Liver (tissue), 9 donors: ENCODE measurements around the gene MITD1. TPM values are rescaled to one million over a fixed set of nuclear protein-coding genes. Genes with fewer than 3 reads are reported as not detected.
A peak's percentile ranks its signal among the peaks of the same experiment; 100 is the strongest.

ENCODE experiments used
- DNase-seq: peaks from one replicate; pipeline ENCODE4 v3.0.0-alpha.2; 2017; ENCODE audit warnings: low spot score
- H3K27ac ChIP-seq, 2 donors: one replicate each; pipeline ENCODE4 v1.7.0; 2013; ENCODE audit warnings: inconsistent platforms in 2 of 2, low read length in 2 of 2, control low read depth in 1 of 2, low read depth in 1 of 2, mild to moderate bottlenecking in 1 of 2
- H3K27me3 ChIP-seq, 4 donors: one replicate each; pipeline versions ENCODE4 v1.6.1 to v1.7.0; 2013; ENCODE audit warnings: low read length in 3 of 4, inconsistent platforms in 1 of 4, mild to moderate bottlenecking in 1 of 4, moderate library complexity in 1 of 4; ENCODE audit not compliant: control insufficient read depth in 4 of 4, insufficient read depth in 4 of 4
- H3K36me3 ChIP-seq, 4 donors: one replicate each; pipeline versions ENCODE4 v1.6.1 to v1.7.0; 2013; ENCODE audit warnings: low read length in 3 of 4, mild to moderate bottlenecking in 3 of 4, low read depth in 1 of 4, moderate library complexity in 1 of 4; ENCODE audit not compliant: control insufficient read depth in 4 of 4, insufficient read depth in 3 of 4
- H3K4me1 ChIP-seq, 4 donors: one replicate each; pipeline versions ENCODE4 v1.6.1 to v1.7.0; 2013; ENCODE audit warnings: low read length in 3 of 4, mild to moderate bottlenecking in 3 of 4, moderate library complexity in 1 of 4; ENCODE audit not compliant: control insufficient read depth in 4 of 4, insufficient read depth in 4 of 4
- H3K4me3 ChIP-seq, 3 donors: one replicate each; pipeline versions ENCODE4 v1.6.1 to v1.7.0; 2013; ENCODE audit warnings: low read length in 3 of 3, control low read depth in 1 of 3, low read depth in 1 of 3, mild to moderate bottlenecking in 1 of 3
- H3K9ac ChIP-seq, 2 donors: one replicate each; pipeline ENCODE4 v1.7.0; 2013; ENCODE audit warnings: low read length in 2 of 2, mild to moderate bottlenecking in 2 of 2, moderate library complexity in 2 of 2, control low read depth in 1 of 2, low read depth in 1 of 2
- H3K9me3 ChIP-seq, 4 donors: one replicate each; pipeline versions ENCODE4 v1.6.1 to v1.7.0; 2013; ENCODE audit warnings: low read length in 3 of 4; ENCODE audit not compliant: control insufficient read depth in 4 of 4
- CTCF ChIP-seq: fragments of 150-350 bp; IDR thresholded peaks from 2 replicates; pipeline ENCODE4 v1.5.1; 2017; ENCODE audit warnings: improper control_type of control experiment, low read depth, low read length; ENCODE audit not compliant: missing input control
- GABPA ChIP-seq, 2 donors: IDR thresholded peaks in 1 of 2; conservative IDR thresholded peaks in 1 of 2; 2 replicates each; pipeline ENCODE4 v1.6.1; 2016; ENCODE audit warnings: antibody characterized with exemption in 2 of 2, mild to moderate bottlenecking in 1 of 2, moderate library complexity in 1 of 2
- MAX ChIP-seq: IDR thresholded peaks from 2 replicates; pipeline ENCODE4 v1.6.1; 2016; ENCODE audit warnings: antibody characterized with exemption
- RAD21 ChIP-seq, 2 donors: IDR thresholded peaks; 2 replicates each; pipeline ENCODE4 v1.6.1; 2016; ENCODE audit warnings: antibody characterized with exemption in 2 of 2, mild to moderate bottlenecking in 2 of 2
- REST ChIP-seq: IDR thresholded peaks from 2 replicates; pipeline ENCODE4 v1.6.1; 2016; ENCODE audit warnings: antibody characterized with exemption, mild to moderate bottlenecking
- RXRA ChIP-seq, 2 donors: IDR thresholded peaks; 2 replicates each; pipeline ENCODE4 v1.6.1; 2017 to 2018; ENCODE audit warnings: antibody characterized with exemption in 2 of 2, mild to moderate bottlenecking in 1 of 2
- SP1 ChIP-seq: IDR thresholded peaks from 2 replicates; pipeline ENCODE4 v1.6.1; 2018; ENCODE audit warnings: antibody characterized with exemption, mild to moderate bottlenecking
- TAF1 ChIP-seq: conservative IDR thresholded peaks from 2 replicates; pipeline ENCODE4 v1.6.1; 2016; ENCODE audit warnings: antibody characterized with exemption, mild to moderate bottlenecking
- YY1 ChIP-seq: IDR thresholded peaks from 2 replicates; pipeline ENCODE4 v1.6.1; 2016; ENCODE audit warnings: antibody characterized with exemption, mild to moderate bottlenecking
- WGBS: extraction: QIAGEN DNeasy Blood & Tissue Kit; methylation state at CpG from one replicate; pipeline ENCODE4 v1.1.7; 2013; 5-methylcytosine and 5-hydroxymethylcytosine counted together
- polyA plus RNA-seq, 2 donors: library from polyadenylated mRNA; stranded (reverse) in 1 of 2; unstranded in 1 of 2; fragments of 200-250 nt in 1 of 2; fragments of >200 nt in 1 of 2; fragmentation: Nextera tagmentation in 1 of 2; extraction: Ambion mirVana in 1 of 2; gene quantifications; one replicate each; pipeline versions ENCODE4 v1.2.1 to v1.2.3, GENCODE V29; 2013 to 2015
- total RNA-seq, 2 donors: library from RNA; depleted of rRNA; stranded (reverse); fragments of >200 nt; gene quantifications; one replicate each; pipeline ENCODE4 v1.2.3, GENCODE V29; 2014
- TF ChIP-seq, protein P1 (sequence below): IDR thresholded peaks from 2 replicates; pipeline ENCODE4 v1.6.1; 2016; ENCODE audit warnings: antibody characterized with exemption
- donor health status: healthy.
- donor health status: healthy.
- donor health status: healthy.
- donor health status: healthy.
- donor health status: healthy.

Gene MITD1
- total and polyA plus RNA-seq, 4 donors, result 7.8 to 17.5 (median 13.0) TPM

- Histone ChIP-seq H3K27me3 (no peaks in the 10 kb centered on the region), H3K27ac (no peak overlapping the region), H3K36me3 (no peaks in the 10 kb centered on the region), H3K9me3 (no peaks in the 10 kb centered on the region), H3K9ac (no peak overlapping the region), H3K4me3 (no peak overlapping the region), H3K4me1 (no peaks in the 10 kb centered on the region)
- no peak for DNase-seq
- TF ChIP-seq RXRA (IDR thresholded peaks at IDR 0.05), result no peak
- no peak for TF ChIP-seq CTCF
- TF ChIP-seq GABPA (IDR thresholded peaks at IDR 0.05 in 1 of 2, conservative IDR thresholded peaks at IDR 0.05 in 1 of 2), result no peak
- TF ChIP-seq SP1, result no peak
- WGBS, result 98% methylated on average over 2 of the region's 2 CpGs
Observed at GRCh38 chr2:99216096-99216495, 35.2 kb upstream of the MITD1 start.

DNA sequence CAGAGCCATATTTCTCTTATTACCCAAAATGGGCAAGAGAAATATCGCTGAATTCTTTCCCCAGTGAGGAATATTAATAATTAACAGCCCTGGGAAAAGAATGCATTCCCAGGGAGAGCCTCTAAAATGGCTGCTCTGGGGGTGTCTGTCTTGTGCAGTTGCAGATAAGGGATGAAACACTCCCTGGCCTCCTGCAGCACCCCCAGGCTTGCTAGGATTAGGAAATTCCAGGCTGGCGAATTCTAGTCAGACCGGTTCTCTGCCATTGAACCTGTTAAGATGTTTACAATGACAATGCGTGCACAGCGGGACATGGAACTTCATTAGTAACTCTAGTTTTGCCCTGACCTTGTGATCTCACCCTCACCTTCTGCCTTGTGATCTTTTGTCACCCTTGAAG lies 24.6 kb upstream of the MITD1 start:
- Histone ChIP-seq H3K36me3 (no peaks in the 10 kb centered on the region), H3K27me3 (no peaks in the 10 kb centered on the region), H3K9ac (no peak overlapping the region), H3K9me3 (no peaks in the 10 kb centered on the region), H3K27ac (no peak overlapping the region), H3K4me1 (no peaks in the 10 kb centered on the region), H3K4me3 (no peak overlapping the region)
- no peak for DNase-seq
- no peak for TF ChIP-seq TAF1
- no peak for TF ChIP-seq YY1
- TF ChIP-seq MAX, result no peak
- TF ChIP-seq, protein P1, sequence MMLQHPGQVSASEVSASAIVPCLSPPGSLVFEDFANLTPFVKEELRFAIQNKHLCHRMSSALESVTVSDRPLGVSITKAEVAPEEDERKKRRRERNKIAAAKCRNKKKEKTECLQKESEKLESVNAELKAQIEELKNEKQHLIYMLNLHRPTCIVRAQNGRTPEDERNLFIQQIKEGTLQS, result no peak
- no peak for TF ChIP-seq GABPA (IDR thresholded peaks at IDR 0.05 in 1 of 2, conservative IDR thresholded peaks at IDR 0.05 in 1 of 2)
- no peak for TF ChIP-seq RAD21 (IDR thresholded peaks at IDR 0.05)
- TF ChIP-seq REST, result no peak
- WGBS, result 88% methylated on average over 5 of the region's 5 CpGs

DNA sequence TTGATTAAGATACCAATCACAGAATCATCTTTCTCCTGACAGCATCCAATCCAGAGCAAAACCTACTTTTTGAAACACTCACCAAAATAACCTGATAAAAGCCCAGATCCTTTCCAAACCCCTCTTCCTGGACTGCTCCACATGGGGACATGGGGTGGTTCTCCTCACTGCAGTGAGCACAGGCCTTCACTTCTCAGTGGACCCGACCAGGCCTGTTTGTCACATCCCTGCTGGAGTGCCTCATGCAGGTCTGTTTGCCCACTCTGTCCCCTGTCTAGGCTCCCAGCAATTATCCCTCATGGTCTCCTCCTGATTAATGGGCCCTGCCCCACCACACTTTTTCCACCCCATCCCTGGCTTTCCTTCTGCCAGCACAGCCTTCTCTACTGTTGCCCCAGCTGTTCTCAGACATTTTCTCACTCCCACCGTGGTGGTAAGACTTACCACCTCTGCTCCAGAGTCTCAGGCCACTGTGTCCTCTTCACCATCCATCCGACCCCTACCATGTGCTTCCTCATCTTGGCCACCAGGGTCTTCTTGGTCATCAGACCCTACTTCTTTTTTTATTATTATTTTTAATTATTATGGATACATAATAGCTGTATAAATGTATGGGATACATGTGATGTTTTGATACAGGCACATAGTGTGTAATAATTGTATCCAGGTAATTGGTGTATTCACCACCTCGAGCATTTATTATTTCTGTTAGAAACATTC lies 21.3 kb upstream of the MITD1 start:
- H3K27ac ChIP-seq, result no peak overlapping the region
- H3K36me3 ChIP-seq, result peaks cover 0 to 11% (median 4%) of the 10 kb centered on the region in 4 donors
- no peak overlapping the region for H3K4me3 ChIP-seq
- TF ChIP-seq YY1 (no peak), CTCF (peak; percentile 7)
- DNase-seq, result no peak
- H3K9me3 ChIP-seq, result no peaks in the 10 kb centered on the region
- 95% methylated on average over 4 of the region's 4 CpGs for WGBS
- no peak overlapping the region for H3K9ac ChIP-seq
- no peaks in the 10 kb centered on the region for H3K27me3 ChIP-seq
- H3K4me1 ChIP-seq, result no peaks in the 10 kb centered on the region
